Stimulated activated CD8-positive, alpha-beta memory T cell treated with anti-CD3 and anti-CD28 coated beads, Interleukin-12 subunit alpha, Interleukin-12 subunit beta, amount 100 ng/mL, for 1 hour (primary cell): ENCODE data around the gene PIP5K1B.

ENCODE experiments used
- DNase-seq: peaks from one replicate; pipeline ENCODE4 v3.0.0-alpha.2; 2020; ENCODE audit warnings: low read depth

The PIP5K1B gene

DNA sequence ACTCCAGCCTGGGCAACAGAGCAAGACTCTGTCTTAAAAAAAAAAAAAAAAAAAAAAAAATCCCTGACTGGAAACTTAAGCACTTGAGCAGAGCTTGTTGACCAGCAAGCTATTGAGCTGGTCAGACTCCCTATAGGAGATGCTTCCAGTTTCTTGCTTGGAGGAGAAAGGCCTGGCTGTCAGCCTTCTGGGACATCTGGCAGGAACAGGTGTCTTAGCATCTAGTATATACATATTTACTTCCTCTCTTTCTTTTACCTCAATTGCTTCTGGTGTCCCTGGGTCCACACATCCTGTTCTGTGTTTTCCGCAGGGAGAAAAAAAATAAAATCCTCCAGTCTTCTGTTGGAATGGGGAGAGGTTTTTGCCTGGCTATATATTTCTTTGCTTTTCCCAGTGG lies 248.7 kb downstream of the PIP5K1B start:
- no peak for DNase-seq

DNA sequence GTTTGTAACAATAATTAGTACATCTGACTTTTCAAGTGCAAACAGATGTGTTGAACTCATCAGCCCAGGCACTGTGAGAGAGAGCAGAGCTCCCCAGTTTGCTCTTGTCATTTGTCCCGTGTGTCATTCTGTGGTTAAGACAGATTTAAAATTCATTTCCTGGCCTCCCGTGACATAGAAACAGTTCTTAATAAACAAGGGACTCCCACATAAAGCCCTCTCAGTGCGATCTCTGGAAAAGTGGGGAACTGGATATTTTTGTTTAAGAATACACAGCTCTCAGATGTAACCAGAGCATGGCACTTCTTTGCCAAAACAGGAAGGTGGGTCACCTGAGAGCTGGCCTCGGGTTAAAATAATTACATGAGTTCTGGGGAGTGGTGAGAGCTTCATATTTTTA lies 250.3 kb downstream of the PIP5K1B start:
- DNase-seq, result no peak

DNA sequence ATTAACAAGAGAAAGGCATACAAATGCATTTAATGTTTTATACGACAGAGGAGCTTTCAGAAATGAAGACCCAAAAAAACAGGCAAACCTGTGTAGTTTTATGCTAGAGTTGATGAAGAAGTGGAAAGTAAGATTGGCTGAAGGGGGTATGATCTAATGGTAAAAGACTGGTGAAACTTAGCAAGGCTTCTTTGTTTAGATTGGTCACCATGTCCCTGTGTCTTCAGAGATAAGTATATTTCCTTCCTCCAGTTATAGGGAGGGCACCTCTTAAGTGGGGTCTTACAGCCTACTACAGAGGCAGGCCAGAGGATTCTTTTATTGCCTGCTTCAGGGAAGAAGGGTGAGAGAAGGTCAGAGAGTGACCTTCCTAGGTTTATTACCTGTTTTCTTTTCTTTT lies 252.4 kb downstream of the PIP5K1B start:
- no peak for DNase-seq

DNA sequence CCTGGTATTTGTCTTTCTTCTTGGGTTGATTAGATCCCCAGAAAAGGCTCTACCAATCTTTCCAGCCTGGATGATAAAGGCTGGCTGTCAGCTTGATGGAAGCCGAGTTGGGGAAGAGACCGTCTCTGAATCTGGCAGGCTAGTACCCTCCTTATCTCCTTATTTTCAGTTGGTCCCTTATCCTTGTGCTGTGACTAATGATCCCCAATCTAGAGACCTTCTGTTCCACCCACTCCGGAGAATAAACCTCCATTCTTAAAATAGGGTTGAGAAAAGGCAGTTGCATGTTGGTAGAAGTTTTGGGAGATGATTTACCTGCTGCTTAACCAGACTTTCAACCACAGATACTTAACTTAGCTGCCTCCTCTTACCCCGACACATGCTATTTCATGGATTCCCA lies 256.5 kb downstream of the PIP5K1B start:
- no peak for DNase-seq

DNA sequence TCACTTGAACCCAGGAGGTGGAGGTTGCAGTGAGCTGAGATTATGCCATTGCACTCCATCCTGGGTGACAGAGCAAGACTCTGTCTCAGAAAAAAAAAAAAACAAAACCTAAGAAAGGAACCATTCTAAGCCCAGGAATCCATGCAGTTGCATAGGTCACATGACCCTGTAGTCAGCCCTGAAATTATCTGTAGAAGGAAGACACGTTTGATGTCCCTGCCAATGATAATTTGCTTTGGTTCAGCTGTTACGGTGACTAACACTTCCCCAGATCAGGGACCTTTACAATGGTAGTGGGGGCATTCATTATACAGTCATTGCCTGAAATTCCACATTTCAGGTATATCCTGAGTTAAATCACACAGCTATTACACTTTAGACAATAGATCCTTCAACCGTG lies 258.4 kb downstream of the PIP5K1B start:
- no peak for DNase-seq

DNA sequence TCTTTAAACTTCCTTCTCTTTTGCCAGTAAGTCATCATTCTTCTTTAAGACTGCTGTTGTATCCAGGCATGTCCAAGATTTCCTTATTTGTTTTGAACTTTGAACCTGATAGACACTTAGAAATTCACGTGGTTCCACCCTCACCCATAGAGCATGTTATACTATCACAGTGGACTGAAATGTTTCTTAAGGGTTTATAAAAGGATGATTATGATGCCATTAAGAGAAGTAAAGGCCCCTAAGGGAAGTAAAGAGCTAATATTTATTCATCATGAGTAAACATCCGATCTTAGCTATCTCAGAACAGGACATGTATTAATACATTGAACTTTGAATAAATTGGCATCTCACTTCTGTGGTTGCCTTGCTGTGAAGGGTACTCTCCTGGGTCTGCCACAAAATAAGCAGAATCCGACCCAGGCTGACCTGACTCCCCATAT lies 259.1 kb downstream of the PIP5K1B start:
- DNase-seq, result no peak

DNA sequence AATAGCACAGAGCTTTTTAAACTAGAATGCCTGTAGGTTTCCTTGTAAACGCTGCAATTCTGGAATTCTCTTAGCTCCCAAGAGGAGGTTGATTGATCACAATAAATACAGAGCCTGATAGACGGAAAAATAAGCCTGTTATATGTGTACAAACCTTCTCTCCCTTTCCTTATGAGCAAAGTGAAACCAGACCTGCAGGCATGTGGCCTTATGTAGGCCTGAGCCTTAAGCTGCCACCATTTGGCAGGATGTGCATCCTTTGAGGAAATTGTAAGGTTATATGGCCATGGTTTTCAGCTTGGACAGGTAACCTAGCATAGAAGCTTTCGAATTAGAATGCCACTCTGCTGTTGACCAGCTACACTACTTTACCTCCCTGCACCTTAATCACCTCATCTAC lies 259.7 kb downstream of the PIP5K1B start:
- DNase-seq, result no peak

DNA sequence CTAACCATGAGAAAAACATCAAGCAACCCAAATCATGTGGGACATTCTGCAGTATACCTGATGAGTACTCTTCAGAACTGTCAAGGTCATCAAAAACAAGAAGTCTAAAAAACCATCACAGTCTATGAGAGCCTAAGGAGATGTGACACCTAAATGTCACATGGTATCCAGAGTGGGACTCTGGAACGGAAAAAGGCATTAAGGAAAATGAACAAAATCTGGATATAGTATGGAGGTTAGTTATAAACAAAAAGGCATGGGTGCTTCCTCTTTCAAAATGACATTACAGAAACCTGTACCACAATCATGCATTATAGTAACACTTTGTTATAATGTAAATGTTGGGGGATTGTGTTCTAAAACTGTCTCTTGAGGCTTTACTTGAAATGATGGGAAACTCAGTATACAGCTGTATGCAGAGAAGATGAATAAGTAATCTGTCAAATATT lies 261.5 kb downstream of the PIP5K1B start:
- DNase-seq, result no peak

DNA sequence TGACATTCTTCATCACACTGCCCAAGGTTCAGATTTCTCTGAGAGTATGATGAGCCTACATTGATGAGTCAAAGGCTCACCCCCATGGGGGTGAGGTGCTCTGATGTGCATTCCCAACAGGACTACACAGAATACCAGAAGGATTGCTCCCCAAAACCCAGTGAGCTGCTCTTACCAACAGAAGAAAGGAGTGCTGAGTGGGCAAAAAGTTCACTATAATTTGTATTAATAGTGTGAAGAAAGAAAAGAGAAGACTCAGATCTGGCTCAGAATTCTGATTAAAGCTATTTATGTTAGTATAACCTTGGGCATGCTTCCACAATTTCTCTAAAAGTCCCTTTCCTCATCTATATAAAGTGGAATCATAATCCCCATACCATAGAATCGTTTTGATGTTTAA lies 262.8 kb downstream of the PIP5K1B start:
- no peak for DNase-seq

DNA sequence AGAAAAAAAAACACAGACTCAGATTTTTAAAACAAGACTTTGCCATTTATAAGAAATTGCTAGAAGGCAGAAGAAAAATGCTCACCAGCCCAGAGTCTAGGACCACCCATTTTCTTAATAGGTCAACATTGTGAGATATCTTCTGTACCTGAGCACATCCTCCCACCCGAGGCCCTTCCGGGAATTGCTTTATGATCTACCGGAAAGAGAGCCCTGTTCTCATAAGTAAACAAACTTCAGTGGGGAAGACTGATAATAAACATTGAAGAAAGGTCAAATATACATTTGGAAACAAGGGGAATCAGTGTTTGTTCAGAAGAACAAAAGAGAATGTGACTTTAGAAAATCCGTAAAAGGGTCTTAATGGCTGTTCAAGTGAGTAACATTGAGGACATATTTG lies 264.5 kb downstream of the PIP5K1B start:
- DNase-seq, result no peak

DNA sequence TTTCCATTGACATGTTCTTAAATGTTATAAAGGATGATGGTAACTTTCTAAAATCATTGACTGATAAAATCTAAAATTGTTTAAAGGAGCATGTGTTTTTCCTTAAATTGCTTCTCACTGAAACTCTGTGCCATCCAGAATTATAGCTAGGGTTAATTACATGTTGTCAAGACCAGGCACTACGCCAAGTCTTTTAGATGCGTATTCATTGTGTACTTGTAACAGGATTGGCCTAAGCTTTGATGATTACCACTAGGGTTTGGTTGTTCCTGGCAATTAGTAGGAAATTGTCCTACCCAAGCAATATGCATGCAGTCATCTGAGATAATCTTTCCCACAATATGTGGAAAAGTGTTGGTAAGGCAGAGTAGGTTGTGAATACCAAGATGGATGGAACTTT lies 265.1 kb downstream of the PIP5K1B start:
- no peak for DNase-seq

DNA sequence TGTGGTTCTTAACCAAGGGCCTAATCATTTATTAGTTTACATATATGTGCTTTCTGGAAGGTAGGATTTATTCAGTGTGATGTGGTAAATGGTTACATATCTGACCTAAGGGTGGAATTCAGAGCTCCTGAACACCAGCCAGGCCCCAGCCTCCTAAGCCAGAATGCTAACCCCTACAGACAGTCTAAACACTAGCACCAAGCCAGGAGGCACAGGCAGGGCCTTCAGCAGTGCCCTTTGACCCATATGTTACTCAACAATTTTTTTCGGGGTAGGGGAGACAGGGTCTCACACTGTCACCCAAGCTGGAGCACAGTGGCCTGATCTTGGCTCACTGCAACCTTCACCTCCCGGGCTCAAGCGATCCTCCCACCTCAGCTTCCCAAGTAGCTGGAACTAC lies 268.6 kb downstream of the PIP5K1B start:
- DNase-seq, result no peak

DNA sequence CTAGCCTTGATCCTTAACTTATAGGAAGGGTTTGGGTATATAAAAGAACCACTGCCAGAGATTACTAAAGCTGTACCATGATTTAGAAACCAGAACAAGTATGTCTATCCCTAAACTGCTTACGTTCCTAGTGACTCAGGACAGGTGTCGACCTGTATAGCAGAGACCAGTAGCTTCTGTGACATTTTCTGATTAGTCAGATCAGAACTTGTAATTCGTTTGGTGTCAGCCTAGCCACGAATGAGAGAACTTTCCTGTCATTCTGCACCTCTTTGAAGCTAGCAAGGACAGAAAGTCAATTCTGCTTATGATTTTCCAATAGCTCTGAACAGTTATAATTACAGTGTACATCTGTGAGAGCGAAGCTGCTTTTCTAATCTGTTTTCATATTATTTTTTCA lies 269.4 kb downstream of the PIP5K1B start:
- DNase-seq, result no peak

DNA sequence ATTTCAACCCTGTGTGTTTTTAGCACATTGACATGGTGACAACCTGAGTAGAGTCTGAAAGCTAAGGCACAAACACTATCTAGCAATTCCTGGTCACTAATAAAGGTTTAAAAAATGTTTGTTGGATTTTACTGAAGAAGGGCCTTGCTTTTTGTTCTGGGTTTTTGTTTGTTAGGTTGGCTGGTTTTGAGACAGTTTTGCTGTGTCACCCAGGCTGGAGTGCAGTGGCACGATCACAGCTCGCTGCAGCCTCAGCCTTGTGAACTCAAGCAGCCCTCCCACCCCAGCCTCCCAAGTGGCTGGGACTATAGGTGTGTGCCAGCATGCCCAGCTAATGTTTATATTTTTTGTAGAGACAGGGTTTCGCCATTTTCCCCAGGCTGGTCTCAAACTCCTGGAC lies 269.9 kb downstream of the PIP5K1B start:
- DNase-seq, result no peak

DNA sequence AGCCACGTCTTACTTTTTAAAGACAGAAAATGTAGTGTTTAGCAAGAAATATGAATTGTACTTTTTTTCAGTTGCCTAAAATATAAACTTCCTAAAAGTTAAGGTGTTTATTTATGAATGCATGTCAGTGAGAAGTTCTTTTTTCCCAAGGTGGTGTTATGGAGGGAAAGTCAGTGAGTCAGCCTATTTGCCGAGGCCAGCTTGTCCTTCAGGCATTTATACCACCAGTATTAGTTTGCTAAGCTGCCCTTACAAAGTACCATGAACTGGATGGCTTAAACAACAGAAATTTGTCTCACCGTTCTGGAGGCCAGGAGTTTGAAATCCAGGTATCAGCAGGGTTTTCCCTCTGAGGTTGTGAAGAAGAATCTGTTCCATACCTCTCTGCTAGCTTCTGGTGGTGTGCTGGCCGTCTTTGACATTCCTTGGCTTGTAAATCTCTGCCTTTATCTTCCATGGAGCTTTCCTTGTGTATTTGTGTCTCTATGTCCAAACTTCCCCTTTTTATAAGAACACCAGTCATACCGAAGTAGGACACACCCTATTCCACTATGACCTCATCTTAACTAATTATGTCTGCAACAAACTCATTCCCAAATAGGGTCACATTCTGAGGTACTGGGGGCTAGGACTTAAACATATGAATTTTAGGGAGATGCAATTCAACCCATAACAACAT lies 270.5 kb downstream of the PIP5K1B start:
- no peak for DNase-seq

DNA sequence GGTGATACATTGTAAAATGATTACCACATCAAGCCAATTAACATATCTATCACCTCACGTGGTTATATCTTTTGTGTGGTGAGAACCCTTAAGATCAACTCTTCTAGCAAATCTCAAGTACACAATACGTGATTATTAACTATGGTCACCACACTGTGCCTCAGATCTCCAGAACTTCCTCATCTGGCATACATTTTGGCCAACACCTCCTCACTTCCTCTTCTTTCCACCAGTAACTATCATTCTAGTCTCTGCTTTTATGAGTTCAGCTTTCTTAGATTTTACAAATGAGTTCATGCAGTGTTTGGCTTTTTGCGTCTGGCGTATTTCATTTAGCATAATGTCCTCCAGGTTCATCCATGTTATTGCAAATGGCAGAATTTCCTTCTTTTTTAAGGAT lies 273.0 kb downstream of the PIP5K1B start:
- DNase-seq, result no peak

DNA sequence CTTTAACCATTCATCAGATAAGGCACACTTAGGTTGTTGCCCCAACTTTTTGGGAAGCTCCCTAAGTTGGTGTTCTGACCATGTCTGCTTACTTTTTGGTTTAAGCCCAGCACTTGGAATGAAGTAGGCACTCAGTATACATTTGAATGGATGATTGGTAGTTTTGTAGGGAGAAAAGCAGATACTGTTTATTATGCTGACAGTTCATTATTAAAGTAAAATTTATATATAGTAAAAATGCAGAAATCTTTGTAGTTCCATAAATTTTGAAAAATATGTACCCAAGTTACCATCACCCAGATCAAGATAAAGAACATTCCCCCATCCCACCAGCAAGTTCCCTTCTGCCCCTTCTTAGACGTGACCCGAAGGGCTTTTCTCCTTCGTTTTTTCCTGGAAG lies 273.5 kb downstream of the PIP5K1B start:
- DNase-seq, result no peak

DNA sequence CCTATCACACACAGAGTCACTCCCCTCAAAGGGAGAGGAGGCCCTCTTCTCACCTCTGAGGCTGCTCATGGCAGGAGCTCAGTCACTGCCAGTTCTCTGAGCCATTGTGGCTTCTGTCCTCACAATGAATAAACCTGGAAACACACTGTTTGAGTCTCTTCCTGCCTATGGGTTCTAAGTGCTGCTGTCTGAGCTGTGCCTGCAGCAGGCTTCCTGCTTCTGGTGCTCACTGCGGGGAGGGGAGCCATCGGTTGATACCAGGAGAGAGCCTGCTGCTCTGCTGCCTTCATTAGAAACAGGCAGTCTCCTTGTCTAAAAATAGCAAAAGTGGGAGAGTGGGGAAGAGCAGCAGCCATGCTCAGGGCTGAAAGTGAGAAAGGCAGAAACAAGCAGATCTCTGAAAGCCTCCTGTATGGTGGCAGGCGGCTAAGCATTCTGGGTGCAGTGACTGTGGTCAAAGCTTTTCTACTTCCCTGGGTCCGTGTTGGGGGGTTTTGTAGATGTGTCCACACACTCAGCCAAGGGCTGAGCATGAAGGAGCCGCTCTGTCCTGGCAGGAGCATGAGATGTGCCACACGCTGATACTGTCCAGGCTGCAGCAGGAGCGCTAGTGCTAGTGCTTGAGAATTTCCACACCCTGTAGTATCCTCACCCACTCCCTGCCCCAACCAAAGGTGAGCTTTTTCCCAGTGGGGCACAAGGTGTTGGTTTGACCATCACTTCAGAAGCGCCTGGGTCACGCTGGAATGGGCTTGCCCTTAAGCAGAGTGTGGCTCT lies 274.7 kb downstream of the PIP5K1B start:
- no peak for DNase-seq

DNA sequence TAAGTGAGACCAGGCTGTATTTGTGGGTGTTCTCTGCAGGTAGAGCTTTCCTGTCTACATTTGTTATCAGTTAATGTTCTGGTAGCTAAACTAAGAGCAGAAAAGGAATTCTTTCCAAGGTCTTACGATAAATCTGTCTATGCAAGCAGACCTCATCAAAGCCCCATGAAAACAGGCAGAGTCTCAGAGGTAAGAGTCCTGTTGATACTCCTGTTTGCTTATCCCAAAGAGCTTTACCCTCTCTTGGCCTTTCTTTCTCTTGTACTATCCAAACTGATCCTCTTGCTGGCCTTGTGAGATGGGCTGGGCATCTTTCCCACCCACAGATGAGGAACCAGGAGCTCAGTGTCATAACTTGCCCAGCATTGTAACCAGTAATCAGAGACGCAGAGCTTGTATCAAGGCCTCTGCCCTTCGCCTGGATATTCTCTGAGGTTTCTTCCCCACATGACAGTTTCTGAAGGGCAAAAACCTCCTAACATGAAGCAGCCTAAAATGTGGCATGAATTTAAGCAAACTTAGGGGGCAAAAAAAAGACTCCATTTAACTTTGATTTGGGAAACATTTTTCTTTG lies 275.4 kb downstream of the PIP5K1B start:
- no peak for DNase-seq

DNA sequence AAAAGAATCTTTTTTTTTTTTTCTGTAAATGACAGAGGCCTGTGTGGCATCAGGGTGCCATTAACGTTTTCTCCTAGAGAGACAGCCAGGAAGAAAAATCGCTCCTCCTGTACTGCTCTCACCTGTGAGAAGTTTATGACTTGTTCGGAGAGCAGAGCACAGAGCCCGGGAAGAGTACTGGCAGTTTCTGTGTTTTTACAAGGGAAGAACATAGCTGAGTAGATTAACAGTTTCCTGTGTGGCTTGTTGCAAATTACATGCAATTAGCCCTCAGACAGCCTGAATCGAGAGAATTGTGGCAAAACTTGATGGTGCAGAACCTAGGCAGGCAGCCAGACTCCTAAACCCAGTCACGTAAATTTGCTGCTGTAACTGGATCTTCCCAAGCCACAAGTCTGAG lies 276.7 kb downstream of the PIP5K1B start:
- DNase-seq, result no peak

DNA sequence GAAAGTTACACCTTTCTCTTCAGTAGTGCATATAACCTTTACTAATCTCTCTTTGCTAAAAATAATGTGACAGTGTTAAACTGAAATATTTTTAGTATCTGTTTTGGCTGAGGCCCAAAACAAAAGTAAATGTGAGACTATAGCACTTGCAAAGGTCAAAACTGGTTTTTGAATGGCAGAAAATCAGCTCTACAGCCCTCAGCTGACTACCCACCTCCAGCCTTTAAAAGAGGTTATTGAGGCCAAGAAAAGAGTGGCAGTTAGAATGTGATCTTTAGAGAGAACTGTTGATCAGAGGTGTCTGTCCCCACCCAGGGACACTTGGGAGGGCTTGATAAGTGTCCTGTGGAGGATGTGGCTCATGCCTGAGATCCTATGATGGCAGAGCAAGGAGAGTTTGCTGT lies 278.0 kb downstream of the PIP5K1B start:
- no peak for DNase-seq

DNA sequence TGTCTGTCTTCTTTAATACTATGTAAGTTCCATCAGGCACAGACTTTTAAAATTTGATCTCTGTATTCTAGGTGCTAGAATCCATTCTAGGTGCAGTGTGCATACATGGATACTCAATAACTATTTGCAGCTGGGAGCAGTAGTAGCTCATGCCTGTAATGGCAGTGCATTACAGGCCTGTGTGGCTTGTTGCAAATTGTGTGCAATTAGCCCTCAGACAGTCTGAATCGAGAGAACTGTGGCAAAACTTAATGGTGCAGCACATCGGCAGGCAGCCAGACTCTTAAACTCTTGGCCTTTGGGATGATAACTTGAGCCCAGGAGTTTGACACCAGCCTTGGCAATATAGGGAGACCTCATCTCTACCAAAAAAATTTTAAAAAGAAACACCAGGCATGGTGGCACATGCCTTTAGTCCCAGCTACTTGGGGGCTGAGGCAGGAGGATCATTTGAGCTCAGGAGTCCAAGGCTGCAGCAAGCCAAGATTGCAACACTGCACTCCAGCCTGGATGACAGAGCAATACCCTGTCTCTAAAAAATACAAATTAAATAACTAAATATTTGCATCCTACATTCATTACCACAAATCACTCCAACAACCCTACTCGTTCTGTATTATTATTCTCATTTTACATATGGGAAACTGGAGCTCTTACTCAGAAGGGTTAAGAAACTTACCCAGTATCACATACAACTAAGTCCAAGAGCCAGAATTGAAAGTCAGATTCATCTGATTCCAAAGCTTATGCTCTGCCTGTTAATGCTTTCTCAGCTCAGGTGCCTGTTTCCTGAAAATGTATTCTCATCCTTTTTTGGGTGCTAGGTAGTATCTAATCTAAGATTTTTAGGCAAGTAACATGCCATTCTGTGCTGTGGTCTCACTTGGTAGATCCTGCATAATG lies 278.7 kb downstream of the PIP5K1B start:
- no peak for DNase-seq
